ENCODE measurements around the gene DRAP1.

GRCh38 chr11:65916391-65916790, 2.8 kb upstream of the DRAP1 start:
- TF ChIP-seq CTCF (IDR thresholded peaks at IDR 0.05; ENCODE audit: insufficient read depth, low read length) (no peak), POLR2AphosphoS5 (IDR thresholded peaks at IDR 0.05; ENCODE audit: low read depth) (no peak)
